Amniotic epithelial cell (primary cell): ENCODE data around the gene FLVCR1.

ENCODE experiments used
- DNase-seq: peaks from one replicate; pipeline ENCODE4 v3.0.0-alpha.2; 2010; ENCODE audit warnings: low read depth

FLVCR1 gene

DNA sequence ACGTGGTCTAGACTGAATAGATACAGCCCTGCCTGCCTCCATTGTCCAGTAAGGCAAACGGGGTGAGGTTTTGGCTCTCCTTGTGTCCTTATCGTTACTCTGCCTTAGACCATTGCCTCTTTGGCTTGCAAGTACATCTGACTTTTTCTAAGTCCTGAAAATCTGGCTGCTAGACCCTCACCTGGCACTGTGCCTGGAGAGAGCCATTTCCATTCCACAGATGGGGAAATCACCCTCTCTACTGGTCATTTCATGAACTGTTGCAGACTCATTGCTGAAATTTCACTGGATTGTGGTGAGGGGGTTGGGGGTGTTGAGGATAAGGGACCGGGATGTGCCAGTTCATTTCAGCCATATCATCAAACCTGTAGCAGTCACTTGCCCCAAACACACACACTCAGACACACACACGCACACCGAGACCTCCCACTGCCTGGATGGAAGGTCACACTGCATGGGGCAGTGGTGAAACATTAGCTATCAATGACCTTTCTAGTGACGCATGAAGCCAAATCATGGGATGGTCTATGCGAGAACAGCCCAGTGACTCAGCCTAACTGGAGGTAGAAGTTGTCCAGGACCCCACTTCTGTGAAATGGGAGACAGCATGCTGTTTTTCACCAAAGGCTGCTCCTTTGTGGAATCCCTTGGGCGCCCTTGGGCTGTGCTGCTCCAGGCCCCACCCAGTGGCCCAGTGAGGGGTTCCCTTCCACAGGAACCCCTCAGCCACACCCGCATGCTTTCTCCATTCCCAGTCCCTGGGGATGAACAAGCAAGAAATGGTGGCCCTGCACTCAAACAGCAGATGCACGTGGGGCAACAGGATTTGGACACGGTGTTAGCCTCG lies 57.4 kb downstream of the FLVCR1 start:
- DNase-seq = peak; percentile 45

DNA sequence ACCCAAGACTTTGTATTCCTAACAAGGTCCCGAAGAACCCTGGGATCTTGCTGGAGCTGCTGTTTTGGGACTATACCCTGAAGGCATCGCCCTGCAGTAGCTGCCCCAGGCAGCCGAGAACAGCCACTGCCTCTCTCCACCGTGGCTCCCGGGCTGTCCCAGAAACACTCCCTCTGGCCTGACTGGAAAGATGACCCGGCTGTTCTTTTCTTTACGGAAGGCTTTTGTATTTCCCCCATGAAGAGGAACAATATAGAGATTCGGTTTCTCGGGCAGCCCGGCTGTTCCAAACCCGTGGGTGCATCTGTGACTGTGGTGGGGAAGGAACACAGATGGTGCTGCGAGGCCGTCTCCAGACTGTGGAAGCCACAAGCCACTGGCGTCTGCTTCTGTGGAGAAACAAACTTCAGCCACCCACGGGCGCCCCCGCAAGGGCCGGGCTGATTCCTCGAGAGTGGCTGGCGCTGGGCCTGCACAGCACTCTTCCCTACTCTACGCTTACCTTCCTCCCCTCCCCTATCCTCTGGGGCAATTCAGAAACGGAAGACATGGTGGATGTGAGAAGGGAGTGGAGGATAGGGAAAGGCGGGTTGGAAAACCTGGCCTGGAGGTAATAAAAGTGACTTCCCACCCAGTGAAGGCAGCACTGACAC lies 58.5 kb downstream of the FLVCR1 start:
- peak; percentile 60 for DNase-seq

- DNase-seq = no peak
Measured at GRCh38 chr1:212917134-212917485, 59.0 kb downstream of the FLVCR1 start.

DNA sequence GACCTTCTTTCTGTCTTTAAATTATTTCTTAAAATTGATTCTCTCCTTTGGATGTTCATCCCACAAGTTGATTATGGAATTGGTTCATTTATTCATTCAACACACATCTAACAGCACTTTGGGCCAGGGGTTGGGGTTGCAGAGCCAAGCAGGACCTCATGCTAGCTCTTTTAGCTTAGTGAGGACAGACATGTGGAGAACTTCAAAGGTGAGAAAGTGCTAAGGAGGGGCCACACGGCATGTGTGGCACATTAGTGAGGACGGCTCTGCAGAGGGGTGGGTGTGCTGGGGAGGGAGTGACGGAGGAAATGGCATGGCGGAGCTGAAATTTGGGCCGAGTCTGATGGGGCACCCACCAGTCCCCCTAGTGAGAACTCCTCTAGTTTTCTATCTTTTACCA lies 59.8 kb downstream of the FLVCR1 start:
- DNase-seq = no peak

GRCh38 chr1:212918824-212919223 lies 60.7 kb downstream of the FLVCR1 start:
- no peak for DNase-seq

GRCh38 chr1:212920246-212920645 lies 62.2 kb downstream of the FLVCR1 start:
- DNase-seq = no peak

GRCh38 chr1:212920896-212921295 lies 62.8 kb downstream of the FLVCR1 start:
- DNase-seq = no peak

- no peak for DNase-seq
Measured at GRCh38 chr1:212922016-212922415, 63.9 kb downstream of the FLVCR1 start.

GRCh38 chr1:212926372-212926771 lies 68.3 kb downstream of the FLVCR1 start:
- no peak for DNase-seq

DNA sequence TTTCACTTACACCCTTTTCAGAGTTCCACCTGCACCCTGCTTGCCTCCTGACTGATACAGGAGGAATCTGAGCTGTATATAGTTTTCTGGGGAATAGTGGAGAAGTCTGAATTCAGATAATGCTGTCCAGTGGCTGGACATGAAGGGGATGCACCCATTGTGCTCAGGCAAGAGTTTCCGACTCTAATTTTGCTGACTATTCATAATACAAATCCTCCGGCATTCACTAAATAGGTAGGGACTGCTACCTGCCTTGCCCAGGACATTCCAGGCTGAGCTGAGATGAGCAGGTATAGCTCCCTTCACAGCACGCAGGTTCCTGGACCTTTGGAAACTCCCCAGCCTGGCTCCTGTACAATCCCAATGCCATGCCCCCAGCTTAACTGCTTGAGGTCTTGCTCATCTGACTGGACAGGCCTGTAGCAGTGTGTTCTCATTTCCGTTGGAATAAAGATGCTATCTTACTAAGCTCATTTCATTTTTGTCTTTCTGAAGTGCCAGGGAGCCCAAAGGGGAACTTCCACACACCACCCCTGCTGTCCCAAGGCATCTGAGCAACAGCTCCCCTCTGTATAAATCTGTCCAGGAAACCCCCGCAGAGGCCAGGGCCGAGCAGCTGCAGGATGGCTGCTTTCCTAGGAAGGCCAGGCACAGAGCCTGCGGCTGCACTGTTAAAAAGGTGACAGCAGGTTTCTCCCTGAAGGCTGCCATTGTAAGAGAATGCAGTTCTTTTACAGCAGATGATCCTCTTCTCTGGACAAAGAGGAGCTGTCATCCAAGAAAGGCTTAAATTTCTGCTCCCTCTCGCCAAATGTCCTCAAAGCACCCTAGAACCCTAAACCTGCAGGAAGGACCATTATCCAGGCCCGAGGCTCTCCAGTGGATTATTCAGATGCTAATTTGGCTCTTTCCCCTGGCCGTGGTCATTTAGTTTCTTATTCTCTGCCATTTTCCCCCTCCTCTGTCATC lies 70.5 kb downstream of the FLVCR1 start:
- DNase-seq = no peak

GRCh38 chr1:212930986-212931678 lies 73.1 kb downstream of the FLVCR1 start:
- DNase-seq = no peak

- DNase-seq = no peak
Measured at GRCh38 chr1:212933815-212934471, 75.9 kb downstream of the FLVCR1 start.

GRCh38 chr1:212935387-212935981 lies 77.4 kb downstream of the FLVCR1 start:
- no peak for DNase-seq

GRCh38 chr1:212937034-212937433 lies 79.0 kb downstream of the FLVCR1 start:
- DNase-seq = no peak

- no peak for DNase-seq
Measured at GRCh38 chr1:212938846-212939245, 80.8 kb downstream of the FLVCR1 start.

DNA sequence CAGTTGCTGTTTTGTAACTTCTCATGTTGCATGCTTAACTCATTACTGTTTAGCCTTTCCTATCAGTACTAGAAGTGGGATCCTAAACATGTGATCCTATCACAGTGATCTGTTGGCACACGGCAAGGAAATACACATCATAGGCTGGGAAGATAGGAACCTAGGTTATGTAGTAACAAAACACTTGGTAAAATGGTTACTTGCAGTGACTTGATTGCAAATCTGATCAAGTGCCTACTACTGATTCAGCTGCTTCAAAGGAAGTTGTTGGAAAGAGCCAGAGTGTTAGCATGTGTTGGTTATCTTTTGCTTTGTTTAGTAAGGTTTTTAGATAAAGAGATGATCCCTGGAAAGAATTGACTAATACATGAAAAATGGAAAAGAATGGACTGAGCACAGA lies 83.4 kb downstream of the FLVCR1 start:
- no peak for DNase-seq

GRCh38 chr1:212942679-212943392 lies 84.8 kb downstream of the FLVCR1 start:
- DNase-seq = no peak

GRCh38 chr1:212943393-212943710 lies 85.3 kb downstream of the FLVCR1 start:
- DNase-seq = no peak

GRCh38 chr1:212944229-212944901 lies 86.3 kb downstream of the FLVCR1 start:
- DNase-seq = no peak

- no peak for DNase-seq
Measured at GRCh38 chr1:212945056-212945455, 87.0 kb downstream of the FLVCR1 start.
